ENCODE data around the gene USP7. TPM values are rescaled to one million over a fixed set of nuclear protein-coding genes. Genes with fewer than 3 reads are reported as not detected.
A peak's percentile ranks its signal among the peaks of the same experiment; 100 is the strongest.

Gene USP7
- total RNA-seq, 4 donors from 2014 or later = 67.9 to 84.7 (median 73.3) TPM

DNA sequence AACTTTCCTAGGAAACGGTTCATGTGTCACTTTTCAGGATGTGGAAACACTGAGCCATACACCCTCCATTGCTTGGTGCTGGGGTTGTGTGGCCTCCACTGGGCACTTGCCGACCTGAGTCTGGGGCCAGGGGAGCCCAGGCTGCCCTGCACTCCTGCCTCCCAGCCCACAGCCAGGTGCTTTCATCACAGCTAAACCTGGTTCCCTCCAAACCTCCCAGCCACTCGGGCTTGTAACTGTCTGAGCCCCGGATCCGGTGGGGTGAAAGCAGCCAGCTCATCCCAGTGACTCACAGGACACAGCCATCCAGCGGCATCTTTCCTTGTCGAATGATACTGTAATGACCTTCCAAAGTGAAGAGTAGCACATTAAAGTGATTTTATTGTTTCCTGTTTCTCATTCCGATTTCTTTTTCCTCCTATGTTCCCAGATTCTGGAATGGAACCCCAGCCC is 114.7 kb downstream of the USP7 start:
- Histone ChIP-seq H3K27ac (replicated peaks in 1 of 4) (peak overlapping the region in 1 of 4 donors; percentile 64), H3K36me3 (peaks cover 9 to 60% (median 42%) of the 10 kb centered on the region in 4 donors), H3K9me3 (no peaks in the 10 kb centered on the region), H3K4me1 (peaks cover 21 to 30% (median 27%) of the 10 kb centered on the region in 4 donors), H3K27me3 (no peaks in the 10 kb centered on the region), H3K4me3 (no peak overlapping the region)
- WGBS = 78% methylated on average over 8 of the region's 8 CpGs
- peak in 1 of 2 donors; percentile 5 for TF ChIP-seq POLR2AphosphoS5 (IDR thresholded peaks at IDR 0.05)
- TF ChIP-seq, protein P1, sequence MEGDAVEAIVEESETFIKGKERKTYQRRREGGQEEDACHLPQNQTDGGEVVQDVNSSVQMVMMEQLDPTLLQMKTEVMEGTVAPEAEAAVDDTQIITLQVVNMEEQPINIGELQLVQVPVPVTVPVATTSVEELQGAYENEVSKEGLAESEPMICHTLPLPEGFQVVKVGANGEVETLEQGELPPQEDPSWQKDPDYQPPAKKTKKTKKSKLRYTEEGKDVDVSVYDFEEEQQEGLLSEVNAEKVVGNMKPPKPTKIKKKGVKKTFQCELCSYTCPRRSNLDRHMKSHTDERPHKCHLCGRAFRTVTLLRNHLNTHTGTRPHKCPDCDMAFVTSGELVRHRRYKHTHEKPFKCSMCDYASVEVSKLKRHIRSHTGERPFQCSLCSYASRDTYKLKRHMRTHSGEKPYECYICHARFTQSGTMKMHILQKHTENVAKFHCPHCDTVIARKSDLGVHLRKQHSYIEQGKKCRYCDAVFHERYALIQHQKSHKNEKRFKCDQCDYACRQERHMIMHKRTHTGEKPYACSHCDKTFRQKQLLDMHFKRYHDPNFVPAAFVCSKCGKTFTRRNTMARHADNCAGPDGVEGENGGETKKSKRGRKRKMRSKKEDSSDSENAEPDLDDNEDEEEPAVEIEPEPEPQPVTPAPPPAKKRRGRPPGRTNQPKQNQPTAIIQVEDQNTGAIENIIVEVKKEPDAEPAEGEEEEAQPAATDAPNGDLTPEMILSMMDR (IDR thresholded peaks at IDR 0.05) = no peak
- intact Hi-C loops (cut with DNase I) = no loop called here
- no peak for DNase-seq (ENCODE audit: extremely low spot score)

DNA sequence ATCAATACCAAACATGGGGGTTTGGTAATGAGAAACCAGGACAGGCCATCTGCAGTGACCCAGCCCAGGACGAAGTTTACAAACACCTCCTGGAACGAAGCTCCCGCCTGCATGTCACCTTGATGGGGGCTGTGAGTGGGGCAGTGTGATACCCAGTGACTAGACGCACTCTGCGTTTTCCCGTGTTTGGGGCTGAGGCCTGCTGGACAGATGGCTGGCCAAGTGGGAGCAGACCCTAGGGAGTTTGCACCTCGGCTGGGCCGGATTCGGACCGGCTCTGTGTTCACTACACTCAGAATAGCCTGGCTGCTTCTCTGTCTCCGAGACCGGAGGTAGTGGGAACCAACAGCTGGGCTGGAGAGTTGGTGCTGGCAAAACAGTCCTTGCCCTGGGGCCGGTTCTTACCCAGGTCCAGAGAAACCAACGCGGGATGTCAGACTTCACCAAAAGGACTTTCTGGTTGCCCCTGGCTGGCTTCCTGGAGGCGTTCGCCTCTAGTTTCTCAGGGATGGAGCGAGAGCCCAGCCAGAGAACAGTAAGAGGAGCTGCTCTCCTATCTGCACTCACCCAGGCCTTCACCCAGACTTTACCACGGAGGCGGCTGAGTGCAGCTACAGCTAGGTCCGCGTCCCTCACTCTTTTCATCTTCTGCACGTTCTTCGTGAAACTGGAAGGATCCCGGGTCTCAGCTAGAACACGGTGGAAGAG is 115.3 kb downstream of the USP7 start:
- H3K27ac ChIP-seq (replicated peaks in 1 of 4) = peak overlapping the region in 1 of 4 donors; percentile 64
- H3K4me1 ChIP-seq = peaks cover 21 to 29% (median 25%) of the 10 kb centered on the region in 4 donors
- TF ChIP-seq, protein P1 (IDR thresholded peaks at IDR 0.05) = no peak
- no peak for TF ChIP-seq POLR2A (IDR thresholded peaks at IDR 0.05; ENCODE audit: low read depth)
- TF ChIP-seq POLR2AphosphoS5 (IDR thresholded peaks at IDR 0.05) = no peak
- H3K27me3 ChIP-seq = no peaks in the 10 kb centered on the region
- H3K9me3 ChIP-seq = no peaks in the 10 kb centered on the region
- intact Hi-C loops (cut with DNase I) = no loop called here
- peaks cover 9 to 54% (median 36%) of the 10 kb centered on the region in 4 donors for H3K36me3 ChIP-seq
- WGBS = 93% methylated on average over 16 of the region's 26 CpGs
- H3K4me3 ChIP-seq = no peak overlapping the region
- no peak for DNase-seq (ENCODE audit: extremely low spot score)

DNA sequence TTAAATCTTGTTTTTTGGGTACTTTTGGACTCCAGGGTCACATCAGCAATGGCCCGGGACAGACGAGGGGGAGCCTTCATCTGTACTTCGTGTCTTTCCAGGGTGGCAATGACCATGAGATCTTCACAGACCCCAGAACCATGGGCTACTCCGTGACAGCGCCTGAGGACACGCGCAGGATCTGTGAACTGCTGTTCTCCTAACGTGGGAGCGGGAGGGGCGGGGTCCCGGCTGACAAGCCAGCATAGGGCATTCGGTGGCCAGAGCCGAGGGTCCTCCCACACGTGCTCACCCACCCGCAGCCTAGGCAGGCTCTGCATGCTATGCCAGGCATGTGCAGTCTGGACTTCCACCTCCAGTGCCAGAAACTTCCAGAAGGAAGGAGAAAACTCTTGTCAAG is 116.1 kb downstream of the USP7 start:
- TF ChIP-seq POLR2A (IDR thresholded peaks at IDR 0.05; ENCODE audit: low read depth) (no peak), EP300 (IDR thresholded peaks at IDR 0.05) (no peak)
- TF ChIP-seq, protein P1 (IDR thresholded peaks at IDR 0.05) = no peak
- H3K27me3 ChIP-seq = no peaks in the 10 kb centered on the region
- WGBS = 90% methylated on average over 12 of the region's 15 CpGs
- H3K9me3 ChIP-seq = no peaks in the 10 kb centered on the region
- peaks cover 21 to 29% (median 25%) of the 10 kb centered on the region in 4 donors for H3K4me1 ChIP-seq
- H3K36me3 ChIP-seq = peaks cover 9 to 47% (median 34%) of the 10 kb centered on the region in 4 donors
- no peak overlapping the region for H3K4me3 ChIP-seq
- intact Hi-C loops (cut with DNase I) = no loop called here
- peak; percentile 87 for DNase-seq (ENCODE audit: extremely low spot score)
- H3K27ac ChIP-seq (replicated peaks in 1 of 4) = no peak overlapping the region

DNA sequence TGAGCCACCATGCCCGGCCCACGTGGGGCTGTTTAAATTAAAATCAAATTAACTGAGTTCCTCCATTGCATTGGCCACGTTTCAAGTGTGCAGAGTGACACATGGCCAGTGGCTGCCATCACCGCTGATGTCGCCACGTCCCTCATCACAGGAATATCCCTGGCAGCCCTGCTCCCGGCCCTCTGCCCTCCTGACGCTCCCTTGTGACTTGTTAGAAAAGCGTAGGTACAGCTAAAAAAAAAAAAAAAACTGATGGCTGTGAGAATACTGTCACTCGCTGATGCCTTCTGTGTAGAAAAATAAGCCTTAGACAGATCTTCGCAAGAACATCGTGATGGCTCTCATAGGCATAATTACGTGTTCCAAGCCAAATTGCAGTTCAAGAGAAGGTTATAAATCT is 116.6 kb downstream of the USP7 start:
- Histone ChIP-seq H3K9me3 (no peaks in the 10 kb centered on the region), H3K27ac (replicated peaks in 1 of 4) (no peak overlapping the region), H3K4me3 (no peak overlapping the region), H3K36me3 (peaks cover 9 to 43% (median 34%) of the 10 kb centered on the region in 4 donors), H3K27me3 (no peaks in the 10 kb centered on the region), H3K4me1 (peaks cover 21 to 29% (median 25%) of the 10 kb centered on the region in 4 donors)
- TF ChIP-seq, protein P1 (IDR thresholded peaks at IDR 0.05) = no peak
- TF ChIP-seq POLR2AphosphoS5 (IDR thresholded peaks at IDR 0.05) (no peak), EP300 (IDR thresholded peaks at IDR 0.05) (no peak), POLR2A (IDR thresholded peaks at IDR 0.05; ENCODE audit: low read depth) (no peak)
- no peak for DNase-seq (ENCODE audit: extremely low spot score)
- WGBS = 86% methylated on average over 13 of the region's 13 CpGs
- intact Hi-C loops (cut with DNase I) = no loop called here

All from esophagus muscularis mucosa (tissue), 4 donors.